ENCODE results near the gene SSTR4.

SSTR4 gene

DNA sequence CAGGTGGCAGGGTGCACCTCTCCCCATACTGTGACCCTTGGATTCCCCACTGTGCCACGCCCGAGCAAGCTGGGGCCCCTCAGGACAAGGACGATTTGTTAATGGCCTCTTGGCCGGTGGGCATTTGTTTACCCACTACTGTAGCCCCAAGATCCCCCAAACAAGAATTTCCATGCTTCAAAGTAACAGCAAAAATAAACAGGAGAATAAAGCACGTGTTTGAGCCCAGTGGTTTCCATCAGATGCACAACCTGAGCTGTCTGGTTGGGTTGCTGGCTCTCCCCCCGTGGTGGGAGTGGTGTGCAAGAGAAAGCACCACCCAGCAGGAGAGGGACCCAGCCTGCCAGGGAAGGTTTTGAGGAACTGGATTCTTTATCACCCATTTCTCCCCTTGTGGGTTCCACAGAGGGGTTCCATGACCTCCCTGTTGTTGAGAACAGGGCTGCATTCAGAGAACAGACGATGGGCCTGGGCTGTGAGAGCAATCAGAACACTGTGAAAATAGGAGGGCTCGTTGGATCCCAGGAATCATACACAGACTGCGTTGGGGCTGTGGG is 46.2 kb downstream of the SSTR4 start:
- Histone ChIP-seq H2AK5ac (ENCODE audit: low read length, severe bottlenecking) (no peak overlapping the region), H3K36me3 (ENCODE audit: control insufficient read depth in 1 of 2, insufficient read depth in 2 of 2, low read depth in 1 of 2, low read length in 2 of 2) (no peaks in the 10 kb centered on the region), H2BK5ac (ENCODE audit: low read depth, low read length, poor library complexity, severe bottlenecking) (no peak overlapping the region), H2BK15ac (ENCODE audit: low read depth, poor library complexity, severe bottlenecking) (no peak overlapping the region), H3K4me2 (ENCODE audit: low read length, poor library complexity, severe bottlenecking) (no peak overlapping the region), H3K79me1 (replicated peaks; ENCODE audit: low read length, poor library complexity, severe bottlenecking) (no peaks in the 10 kb centered on the region), H2AFZ (ENCODE audit: low read depth, low read length) (no peak overlapping the region), H3K27ac (ENCODE audit: low read length, poor library complexity, severe bottlenecking) (no peak overlapping the region), H2BK12ac (ENCODE audit: low read length in 2 of 2) (no peak overlapping the region), H4K8ac (ENCODE audit: low read length) (no peak overlapping the region), H3K27me3 (ENCODE audit: control insufficient read depth in 1 of 2, insufficient read depth in 1 of 2, low read length in 2 of 2) (peaks cover 3 to 14% of the 10 kb centered on the region in 2 experiments), H3K14ac (ENCODE audit: low read length in 2 of 2) (no peak overlapping the region), H3K23ac (ENCODE audit: low read length in 2 of 2) (no peak overlapping the region), H3K4ac (ENCODE audit: low read depth in 1 of 2, low read length in 2 of 2) (no peak overlapping the region), H2BK120ac (ENCODE audit: low read depth, low read length) (no peak overlapping the region), H3K4me1 (ENCODE audit: control insufficient read depth, insufficient read depth, low read depth, low read length) (peaks cover 1% of the 10 kb centered on the region), H3K9me3 (ENCODE audit: control insufficient read depth, low read length) (no peaks in the 10 kb centered on the region), H3K4me3 (ENCODE audit: insufficient read depth in 1 of 2, low read depth in 1 of 2, low read length in 2 of 2) (no peak overlapping the region), H3K18ac (ENCODE audit: low read depth in 1 of 2, low read length in 2 of 2) (no peak overlapping the region), H3K9ac (ENCODE audit: low read length) (no peak overlapping the region), H4K91ac (ENCODE audit: low read length) (no peak overlapping the region)
- no peak for DNase-seq
- 87% methylated on average over 9 of the region's 9 CpGs for WGBS

DNA sequence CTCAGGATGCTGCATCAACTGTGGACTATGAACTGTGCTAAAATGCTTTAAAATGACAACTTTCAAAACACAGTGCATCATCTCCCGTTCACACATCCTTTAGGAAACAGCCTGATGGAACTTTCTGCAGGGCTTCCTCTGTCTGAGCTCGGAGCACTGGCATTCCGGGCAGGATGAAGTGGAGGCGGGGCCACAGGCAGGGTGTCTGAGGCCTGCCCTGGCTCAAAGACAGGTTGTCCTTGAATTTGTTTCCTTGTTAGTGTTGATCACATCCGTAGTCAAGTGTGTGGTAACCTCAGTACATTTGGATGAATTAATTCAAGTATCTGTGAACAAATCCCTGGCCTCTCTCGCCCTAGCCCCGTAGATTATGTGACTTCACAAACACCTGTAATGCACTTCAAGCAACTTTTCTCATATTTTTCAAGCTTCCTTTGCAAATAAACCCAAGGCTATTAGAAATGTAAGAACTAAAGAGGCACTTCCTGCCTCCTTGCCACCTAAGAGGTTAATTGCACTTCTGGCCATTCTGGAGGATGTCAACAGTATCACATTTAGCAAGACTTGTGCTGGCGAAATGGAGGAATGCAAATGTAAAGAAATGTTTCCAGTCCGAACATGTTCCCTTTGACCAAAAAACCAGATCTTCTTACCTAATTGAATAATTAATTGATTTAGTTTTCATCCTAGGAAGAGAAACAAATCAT is 47.9 kb downstream of the SSTR4 start:
- no peak overlapping the region for H3K4me2 ChIP-seq (ENCODE audit: low read length, poor library complexity, severe bottlenecking)
- H3K23ac ChIP-seq (ENCODE audit: low read length in 2 of 2): no peak overlapping the region
- DNase-seq: no peak
- no peak overlapping the region for H2AFZ ChIP-seq (ENCODE audit: low read depth, low read length)
- H2AK5ac ChIP-seq (ENCODE audit: low read length, severe bottlenecking): no peak overlapping the region
- H3K4me3 ChIP-seq (ENCODE audit: insufficient read depth in 1 of 2, low read depth in 1 of 2, low read length in 2 of 2): no peak overlapping the region
- H2BK5ac ChIP-seq (ENCODE audit: low read depth, low read length, poor library complexity, severe bottlenecking): no peak overlapping the region
- H2BK120ac ChIP-seq (ENCODE audit: low read depth, low read length): no peak overlapping the region
- H3K4ac ChIP-seq (ENCODE audit: low read depth in 1 of 2, low read length in 2 of 2): no peak overlapping the region
- H3K36me3 ChIP-seq (ENCODE audit: control insufficient read depth in 1 of 2, insufficient read depth in 2 of 2, low read depth in 1 of 2, low read length in 2 of 2): no peaks in the 10 kb centered on the region
- H3K27ac ChIP-seq (ENCODE audit: low read length, poor library complexity, severe bottlenecking): no peak overlapping the region
- no peaks in the 10 kb centered on the region for H3K79me1 ChIP-seq (replicated peaks; ENCODE audit: low read length, poor library complexity, severe bottlenecking)
- H3K4me1 ChIP-seq (ENCODE audit: control insufficient read depth, insufficient read depth, low read depth, low read length): peaks cover 2% of the 10 kb centered on the region
- no peak overlapping the region for H3K18ac ChIP-seq (ENCODE audit: low read depth in 1 of 2, low read length in 2 of 2)
- no peak overlapping the region for H4K91ac ChIP-seq (ENCODE audit: low read length)
- peaks cover 8 to 14% of the 10 kb centered on the region in 2 experiments for H3K27me3 ChIP-seq (ENCODE audit: control insufficient read depth in 1 of 2, insufficient read depth in 1 of 2, low read length in 2 of 2)
- H3K9ac ChIP-seq (ENCODE audit: low read length): no peak overlapping the region
- no peak overlapping the region for H2BK15ac ChIP-seq (ENCODE audit: low read depth, poor library complexity, severe bottlenecking)
- H2BK12ac ChIP-seq (ENCODE audit: low read length in 2 of 2): no peak overlapping the region
- H4K8ac ChIP-seq (ENCODE audit: low read length): no peak overlapping the region
- H3K9me3 ChIP-seq (ENCODE audit: control insufficient read depth, low read length): no peaks in the 10 kb centered on the region
- no peak overlapping the region for H3K14ac ChIP-seq (ENCODE audit: low read length in 2 of 2)
- 40% methylated on average over 6 of the region's 9 CpGs for WGBS

DNA sequence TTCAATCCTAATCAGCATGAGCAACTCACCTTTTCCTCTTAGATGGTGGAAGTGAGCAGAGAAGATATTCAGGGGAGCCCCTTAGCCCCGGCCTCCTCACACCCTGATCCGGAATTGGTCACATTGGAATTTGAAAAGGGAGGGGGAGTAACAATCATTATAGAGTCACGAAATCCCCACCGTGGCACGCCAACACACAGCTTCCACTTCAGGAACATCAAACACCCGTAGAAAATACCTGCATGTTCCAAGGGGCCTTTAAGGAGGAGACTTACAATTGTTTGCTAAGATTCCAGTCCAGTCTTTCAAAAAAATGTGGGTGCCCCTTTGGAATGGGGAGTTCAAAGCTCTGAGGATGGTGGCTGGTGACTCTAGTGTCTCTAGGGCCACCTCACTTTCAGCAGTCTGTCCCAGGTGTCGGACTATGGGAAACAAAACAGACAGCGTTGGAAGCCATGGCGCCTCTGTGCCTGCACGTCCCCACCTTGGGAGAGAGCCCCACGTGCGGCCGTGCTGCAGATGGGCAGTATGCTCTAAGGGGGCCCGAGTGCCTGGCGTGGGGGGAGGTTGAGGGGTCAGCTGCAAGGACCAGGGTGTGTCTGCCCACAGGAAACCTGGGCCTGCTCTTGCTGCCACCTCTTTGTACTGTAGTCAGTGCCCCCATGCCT is 48.6 kb downstream of the SSTR4 start:
- no peaks in the 10 kb centered on the region for H3K9me3 ChIP-seq (ENCODE audit: control insufficient read depth, low read length)
- H4K91ac ChIP-seq (ENCODE audit: low read length): no peak overlapping the region

DNA sequence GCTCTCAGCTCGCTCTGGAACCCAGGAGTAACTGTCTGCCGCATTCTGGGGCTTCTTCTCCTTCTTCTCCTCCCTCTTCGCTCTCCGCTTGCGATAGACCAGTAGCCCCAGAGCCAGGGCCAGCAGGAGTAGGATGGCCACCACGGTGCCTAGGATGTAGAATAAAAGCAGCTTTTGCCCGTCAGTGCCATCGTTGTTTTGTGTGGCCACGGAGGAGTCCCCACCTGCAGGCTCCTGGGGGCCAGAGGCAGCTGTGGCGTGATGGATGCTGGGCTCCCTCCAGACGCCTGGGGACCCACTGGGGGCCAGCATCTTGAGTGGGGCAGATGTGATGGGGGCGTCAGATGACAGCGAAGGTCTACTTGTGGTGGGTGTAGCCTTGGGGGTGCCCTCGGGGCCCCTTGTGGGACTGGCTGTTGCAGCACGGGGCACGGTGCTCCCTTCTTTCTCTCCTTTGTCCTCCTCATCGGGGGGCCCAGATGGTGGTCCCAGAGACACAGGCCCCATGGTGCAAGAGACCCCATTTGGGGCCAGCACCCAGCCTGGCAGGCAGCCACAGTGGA is 49.3 kb downstream of the SSTR4 start:
- no peak overlapping the region for H2AK5ac ChIP-seq (ENCODE audit: low read length, severe bottlenecking)
- H3K4ac ChIP-seq (ENCODE audit: low read depth in 1 of 2, low read length in 2 of 2): no peak overlapping the region
- H3K4me1 ChIP-seq (ENCODE audit: control insufficient read depth, insufficient read depth, low read depth, low read length): peaks cover 2% of the 10 kb centered on the region
- H3K27me3 ChIP-seq (ENCODE audit: control insufficient read depth in 1 of 2, insufficient read depth in 1 of 2, low read length in 2 of 2): peaks cover 2 to 11% of the 10 kb centered on the region in 2 experiments
- H4K8ac ChIP-seq (ENCODE audit: low read length): no peak overlapping the region
- no peaks in the 10 kb centered on the region for H3K36me3 ChIP-seq (ENCODE audit: control insufficient read depth in 1 of 2, insufficient read depth in 2 of 2, low read depth in 1 of 2, low read length in 2 of 2)
- no peak for DNase-seq
- H3K27ac ChIP-seq (ENCODE audit: low read length, poor library complexity, severe bottlenecking): no peak overlapping the region
- H3K18ac ChIP-seq (ENCODE audit: low read depth in 1 of 2, low read length in 2 of 2): no peak overlapping the region
- no peak overlapping the region for H2BK12ac ChIP-seq (ENCODE audit: low read length in 2 of 2)
- no peak overlapping the region for H2AFZ ChIP-seq (ENCODE audit: low read depth, low read length)
- WGBS: 92% methylated on average over 17 of the region's 17 CpGs
- no peak overlapping the region for H3K14ac ChIP-seq (ENCODE audit: low read length in 2 of 2)
- no peak overlapping the region for H3K23ac ChIP-seq (ENCODE audit: low read length in 2 of 2)
- no peak overlapping the region for H2BK15ac ChIP-seq (ENCODE audit: low read depth, poor library complexity, severe bottlenecking)
- H3K79me1 ChIP-seq (replicated peaks; ENCODE audit: low read length, poor library complexity, severe bottlenecking): no peaks in the 10 kb centered on the region
- H2BK120ac ChIP-seq (ENCODE audit: low read depth, low read length): no peak overlapping the region
- H3K4me2 ChIP-seq (ENCODE audit: low read length, poor library complexity, severe bottlenecking): no peak overlapping the region
- no peak overlapping the region for H2BK5ac ChIP-seq (ENCODE audit: low read depth, low read length, poor library complexity, severe bottlenecking)
- H3K9me3 ChIP-seq (ENCODE audit: control insufficient read depth, low read length): no peaks in the 10 kb centered on the region
- no peak overlapping the region for H4K91ac ChIP-seq (ENCODE audit: low read length)
- no peak overlapping the region for H3K9ac ChIP-seq (ENCODE audit: low read length)
- no peak overlapping the region for H3K4me3 ChIP-seq (ENCODE audit: insufficient read depth in 1 of 2, low read depth in 1 of 2, low read length in 2 of 2)

More for the DNA sequence above, 48.6 kb downstream of the SSTR4 start:
- Histone ChIP-seq H3K4me2 (ENCODE audit: low read length, poor library complexity, severe bottlenecking) (no peak overlapping the region), H3K4me3 (ENCODE audit: insufficient read depth in 1 of 2, low read depth in 1 of 2, low read length in 2 of 2) (no peak overlapping the region), H2BK5ac (ENCODE audit: low read depth, low read length, poor library complexity, severe bottlenecking) (no peak overlapping the region), H2AFZ (ENCODE audit: low read depth, low read length) (no peak overlapping the region), H2BK120ac (ENCODE audit: low read depth, low read length) (no peak overlapping the region), H3K4me1 (ENCODE audit: control insufficient read depth, insufficient read depth, low read depth, low read length) (peaks cover 2% of the 10 kb centered on the region), H3K23ac (ENCODE audit: low read length in 2 of 2) (no peak overlapping the region), H3K79me1 (replicated peaks; ENCODE audit: low read length, poor library complexity, severe bottlenecking) (no peaks in the 10 kb centered on the region), H3K36me3 (ENCODE audit: control insufficient read depth in 1 of 2, insufficient read depth in 2 of 2, low read depth in 1 of 2, low read length in 2 of 2) (no peaks in the 10 kb centered on the region), H3K4ac (ENCODE audit: low read depth in 1 of 2, low read length in 2 of 2) (no peak overlapping the region), H2AK5ac (ENCODE audit: low read length, severe bottlenecking) (no peak overlapping the region), H2BK15ac (ENCODE audit: low read depth, poor library complexity, severe bottlenecking) (no peak overlapping the region), H3K27me3 (ENCODE audit: control insufficient read depth in 1 of 2, insufficient read depth in 1 of 2, low read length in 2 of 2) (peaks cover 9 to 11% of the 10 kb centered on the region in 2 experiments), H3K9ac (ENCODE audit: low read length) (no peak overlapping the region), H3K27ac (ENCODE audit: low read length, poor library complexity, severe bottlenecking) (no peak overlapping the region), H3K18ac (ENCODE audit: low read depth in 1 of 2, low read length in 2 of 2) (no peak overlapping the region), H4K8ac (ENCODE audit: low read length) (no peak overlapping the region), H2BK12ac (ENCODE audit: low read length in 2 of 2) (no peak overlapping the region), H3K14ac (ENCODE audit: low read length in 2 of 2) (no peak overlapping the region)
- DNase-seq: no peak
- WGBS: 94% methylated on average over 8 of the region's 15 CpGs

Measured in mesenchymal stem cell (in vitro differentiated cells and primary cell).